Kidney epithelial cell (primary cell): Measurements from ENCODE around the gene ACCS. TPM values are rescaled to one million over a fixed set of nuclear protein-coding genes. Genes with fewer than 3 reads are reported as not detected.

Source experiments
- DNase-seq: peaks from one replicate; pipeline ENCODE4 v3.0.0-alpha.2; 2010; ENCODE audit warnings: low read depth
- H3K27me3 ChIP-seq: 2 replicates; pipeline ENCODE4 v1.6.0; 2011; ENCODE audit warnings: low read length; ENCODE audit not compliant: control insufficient read depth, insufficient read depth
- H3K36me3 ChIP-seq: 2 replicates; pipeline ENCODE4 v1.5.1; 2011; ENCODE audit warnings: low read length; ENCODE audit not compliant: control insufficient read depth, insufficient read depth
- H3K4me3 ChIP-seq: 2 replicates; pipeline ENCODE4 v1.5.1; 2011; ENCODE audit warnings: low read depth, mild to moderate bottlenecking, control low read depth, low read length
- CTCF ChIP-seq: IDR thresholded peaks from 2 replicates; pipeline ENCODE4 v1.5.1; 2011; ENCODE audit warnings: mild to moderate bottlenecking, moderate library complexity, low read length, control low read depth, inconsistent platforms; ENCODE audit not compliant: insufficient read depth, poor library complexity, severe bottlenecking
- total RNA-seq: library from RNA; depleted of rRNA; stranded (reverse); fragments of >200 nt; gene quantifications from 2 replicates; pipeline ENCODE4 v1.2.3, GENCODE V29; 2015

The ACCS gene
- total RNA-seq, 1 donor from 2014 or later, result 14.3 TPM

- H3K4me3 ChIP-seq, result no peak overlapping the region
- no peaks in the 10 kb centered on the region for H3K27me3 ChIP-seq
- DNase-seq, result no peak
- H3K36me3 ChIP-seq, result no peaks in the 10 kb centered on the region
- TF ChIP-seq CTCF, result no peak
Observed at GRCh38 chr11:44029977-44030911, 35.8 kb upstream of the ACCS start.

GRCh38 chr11:44030996-44031395 lies 35.1 kb upstream of the ACCS start:
- no peaks in the 10 kb centered on the region for H3K36me3 ChIP-seq
- no peak for TF ChIP-seq CTCF
- H3K4me3 ChIP-seq, result no peak overlapping the region
- no peaks in the 10 kb centered on the region for H3K27me3 ChIP-seq
- no peak for DNase-seq

DNA sequence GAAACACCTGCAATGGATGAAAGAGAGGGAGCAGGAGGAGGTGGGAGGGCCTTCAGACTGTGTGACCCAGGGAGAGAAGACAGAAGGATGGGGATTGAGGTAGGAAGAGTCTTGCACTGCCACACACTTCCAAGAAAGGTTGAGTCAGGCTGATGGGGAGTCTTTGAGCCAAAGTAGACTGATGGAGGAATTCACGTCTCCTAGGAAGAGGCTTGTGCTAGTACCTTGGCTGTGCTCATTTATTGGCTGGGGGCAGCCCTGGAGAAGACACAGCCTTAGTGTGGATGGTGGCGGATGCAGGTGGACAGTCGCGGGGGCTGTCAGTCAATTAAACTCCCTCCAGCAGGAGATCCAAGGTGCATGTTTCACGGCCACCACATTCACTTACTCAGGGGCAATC lies 34.5 kb upstream of the ACCS start:
- no peak for DNase-seq
- TF ChIP-seq CTCF, result no peak
- no peaks in the 10 kb centered on the region for H3K27me3 ChIP-seq

GRCh38 chr11:44032299-44033085 lies 33.6 kb upstream of the ACCS start:
- no peak for DNase-seq
- no peak for TF ChIP-seq CTCF

More for the DNA sequence above, 34.5 kb upstream of the ACCS start:
- Histone ChIP-seq H3K4me3 (no peak overlapping the region), H3K36me3 (no peaks in the 10 kb centered on the region)

GRCh38 chr11:44033411-44033850 lies 32.6 kb upstream of the ACCS start:
- H3K4me3 ChIP-seq, result no peak overlapping the region
- no peak for TF ChIP-seq CTCF
- peaks cover 3% of the 10 kb centered on the region for H3K27me3 ChIP-seq
- DNase-seq, result no peak
- H3K36me3 ChIP-seq, result no peaks in the 10 kb centered on the region

More at GRCh38 chr11:44032299-44033085, 33.6 kb upstream of the ACCS start:
- Histone ChIP-seq H3K36me3 (no peaks in the 10 kb centered on the region), H3K4me3 (no peak overlapping the region), H3K27me3 (no peaks in the 10 kb centered on the region)
